Measurements from ENCODE around the gene TMEM169. TPM values are rescaled to one million over a fixed set of nuclear protein-coding genes. Genes with fewer than 3 reads are reported as not detected.
"Not testable (repeated sequence)": the region's sequence is repeated elsewhere in the genome, so short reads cannot be mapped to it uniquely, and the experiment has no call there.

Gene TMEM169
- total RNA-seq, 1 donor from 2014 or later, result 1.5 TPM

- peak; percentile 47 for ATAC-seq
These were observed 11.5 kb upstream of the TMEM169 start for GRCh38 chr2:216070195-216070594.

DNA sequence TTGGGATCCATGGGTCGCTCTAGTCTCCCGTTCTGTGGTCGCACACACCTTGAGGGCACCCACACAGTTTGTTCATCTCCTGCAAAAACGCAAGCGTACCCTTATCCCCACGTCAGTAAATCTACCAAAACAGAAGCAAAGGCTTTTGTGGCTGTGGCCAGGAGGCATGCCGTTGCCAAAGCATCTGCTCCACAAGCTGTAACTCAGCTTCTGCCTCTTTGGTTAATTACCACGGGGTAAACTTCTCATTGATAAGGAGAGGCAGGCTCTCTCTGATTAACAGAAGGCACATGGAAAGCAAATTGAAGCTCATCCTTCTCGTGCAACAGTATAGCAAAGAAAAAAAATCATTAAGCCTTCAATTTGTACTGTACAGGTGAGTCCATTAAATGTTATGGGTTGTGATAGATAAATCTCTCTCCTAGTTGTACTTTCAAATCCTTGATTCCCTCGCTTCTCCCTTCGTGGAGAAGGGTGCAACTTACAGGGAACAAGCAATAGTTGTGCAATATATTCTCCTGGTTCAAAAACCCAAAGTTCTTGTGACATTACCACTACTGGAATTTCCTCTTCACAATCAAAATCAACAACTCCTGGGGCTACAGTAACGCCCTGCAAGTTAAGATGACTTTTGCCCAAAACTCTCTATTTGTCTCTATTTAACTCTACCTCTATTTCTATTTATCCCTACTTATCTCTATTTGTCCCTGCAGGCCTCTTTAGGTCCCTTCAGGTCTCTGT is 10.4 kb upstream of the TMEM169 start:
- ATAC-seq, result peak; percentile 45
- no peak for DNase-seq (ENCODE audit: low spot score)

More at GRCh38 chr2:216070195-216070594, 11.5 kb upstream of the TMEM169 start:
- no peak for DNase-seq (ENCODE audit: low spot score)

DNA sequence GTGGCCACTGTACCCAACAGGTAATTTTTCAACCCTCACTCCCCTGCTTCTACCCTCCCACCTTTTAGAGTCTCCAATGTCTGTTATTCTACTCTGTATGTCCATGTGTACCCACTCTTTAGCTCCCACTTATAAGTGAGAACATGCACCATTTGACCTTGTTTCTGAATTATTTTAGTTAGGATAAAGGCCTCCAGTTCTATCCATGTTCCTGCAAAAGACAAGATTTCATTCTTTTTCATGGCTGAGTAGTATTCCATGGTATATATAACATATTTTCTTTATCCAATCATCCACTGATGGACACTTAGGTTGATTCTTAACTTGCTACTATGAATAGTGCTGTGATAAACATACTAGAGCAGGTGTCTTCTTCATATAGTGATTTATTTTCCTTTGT is 9.2 kb upstream of the TMEM169 start:
- no peak for ATAC-seq
- no peak for DNase-seq (ENCODE audit: low spot score)

GRCh38 chr2:216073773-216074172 is 7.9 kb upstream of the TMEM169 start:
- DNase-seq (ENCODE audit: low spot score), result no peak
- no peak for ATAC-seq

GRCh38 chr2:216074380-216074779 is 7.3 kb upstream of the TMEM169 start:
- no peak for DNase-seq (ENCODE audit: low spot score)
- ATAC-seq, result no peak

DNA sequence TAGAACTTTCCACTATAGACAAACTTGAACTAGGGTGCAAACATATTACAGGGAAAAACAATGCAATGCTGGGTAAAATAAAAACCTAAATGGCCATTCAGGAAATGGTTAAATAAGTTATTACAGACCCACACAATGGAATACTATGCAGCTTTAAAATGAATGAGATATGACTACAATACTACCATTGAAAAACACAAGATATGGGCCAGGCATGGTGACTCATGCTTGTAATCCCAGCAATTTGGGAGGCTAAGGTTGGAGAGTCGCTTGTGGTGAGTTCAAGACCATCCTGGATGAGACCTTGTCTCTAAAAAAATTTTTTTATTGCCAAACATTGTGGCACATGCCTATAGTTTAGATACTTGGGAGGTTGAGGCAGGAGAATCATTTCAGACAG is 6.9 kb upstream of the TMEM169 start:
- ATAC-seq (no peak), DNase-seq (ENCODE audit: low spot score) (no peak)

DNA sequence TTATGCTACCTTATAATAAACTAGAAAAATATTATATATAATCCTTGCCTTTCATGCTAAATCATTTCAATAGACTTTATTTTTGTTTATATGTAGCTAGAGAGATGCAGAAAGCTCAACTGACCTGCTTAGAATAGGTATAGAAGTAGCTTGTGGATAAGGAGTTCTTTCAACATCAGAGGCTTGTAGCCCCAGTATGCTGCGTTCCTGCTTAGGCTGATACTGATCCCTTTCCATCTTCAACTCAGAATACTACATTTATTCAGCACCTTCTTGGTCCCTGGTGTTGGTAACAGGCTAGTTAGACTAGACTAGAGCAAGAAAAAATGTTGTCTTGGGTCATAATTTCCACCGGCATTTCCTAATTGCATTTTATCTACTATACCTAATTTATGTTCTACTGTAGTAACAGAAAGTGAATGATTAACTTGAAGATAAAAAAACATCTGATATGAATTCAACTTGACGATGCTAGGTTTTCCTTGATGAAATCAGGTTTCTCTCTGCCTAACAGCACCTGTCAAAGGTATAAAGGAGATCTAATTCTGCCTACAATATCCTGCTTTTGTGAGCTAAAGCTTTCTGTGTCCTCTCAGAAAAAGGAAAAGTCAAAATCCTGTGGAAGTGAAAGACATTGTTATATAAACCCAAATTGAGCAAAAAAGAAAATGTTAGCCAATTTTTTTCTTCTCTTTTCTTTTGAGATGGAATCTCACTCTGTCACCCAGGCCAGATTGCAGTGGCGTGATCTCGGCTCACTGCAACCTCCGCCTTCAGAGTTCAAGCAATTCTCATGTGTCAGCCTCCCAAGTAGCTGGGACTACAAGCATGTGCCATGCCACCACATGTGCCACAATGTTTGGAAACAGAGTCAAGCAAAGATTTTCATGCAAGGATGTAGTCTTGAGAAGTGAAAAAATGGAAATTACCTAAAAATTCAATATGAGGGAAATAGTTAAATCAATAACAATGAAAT is 5.9 kb upstream of the TMEM169 start:
- ATAC-seq, result peak; percentile 12
- DNase-seq (ENCODE audit: low spot score), result no peak

- DNase-seq (ENCODE audit: low spot score) (no peak), ATAC-seq (peak; percentile 15)
These were observed 2.9 kb upstream of the TMEM169 start for GRCh38 chr2:216078776-216079175.

DNA sequence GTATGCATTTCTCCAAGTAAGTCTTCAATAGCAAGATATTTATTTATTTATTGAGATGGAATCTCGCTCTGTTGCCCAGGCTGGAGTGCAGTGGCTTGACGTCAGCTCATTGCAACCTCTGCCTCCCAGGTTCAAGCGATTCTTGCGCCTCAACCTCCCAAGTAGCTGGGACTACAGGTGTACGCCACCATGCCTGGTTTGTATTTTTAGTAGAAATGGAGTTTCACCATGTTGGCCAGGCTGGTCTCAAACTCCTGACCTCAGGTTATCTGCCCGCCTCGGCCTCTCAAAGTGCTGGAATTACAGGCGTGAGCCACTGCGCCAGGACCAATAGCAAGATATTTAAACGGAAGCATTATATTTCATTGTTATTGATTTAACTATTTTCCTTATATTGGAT is 1.7 kb upstream of the TMEM169 start:
- ATAC-seq, result not testable (repeated sequence)
- DNase-seq (ENCODE audit: low spot score), result peak; percentile 54

GRCh38 chr2:216081012-216081411 is 707 bp upstream of the TMEM169 start:
- ATAC-seq (no peak), DNase-seq (ENCODE audit: low spot score) (no peak)

DNA sequence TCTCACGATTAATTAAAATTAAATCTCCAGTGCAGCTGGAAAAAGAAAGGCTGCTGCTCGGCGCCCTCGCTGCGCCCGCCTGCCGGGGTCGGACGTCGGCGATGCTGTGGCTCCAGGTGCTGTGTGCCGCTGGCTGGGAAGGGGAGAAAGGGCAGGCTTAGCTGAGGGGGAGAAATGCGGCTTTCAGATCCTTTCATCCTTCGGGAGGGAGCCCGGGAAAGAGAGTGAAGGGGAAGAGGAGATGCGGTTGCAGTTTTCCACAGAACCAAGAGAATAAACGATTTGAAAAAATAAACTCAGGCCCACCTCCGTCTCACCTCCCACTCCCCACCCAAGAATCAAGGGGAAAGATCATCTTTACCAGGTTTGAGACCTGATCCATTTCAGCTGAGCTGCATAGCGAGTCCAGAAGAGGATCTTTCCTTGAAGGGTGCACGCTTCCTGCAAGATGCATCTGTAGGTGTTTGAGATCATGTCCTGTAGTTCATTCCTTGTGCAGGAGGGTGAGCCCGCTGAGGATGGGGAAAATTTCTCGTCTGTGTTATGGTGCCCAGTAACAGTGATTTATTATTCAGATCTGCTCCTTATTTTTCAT is 495 bp downstream of the TMEM169 start:
- peak; percentile 10 for ATAC-seq

DNA sequence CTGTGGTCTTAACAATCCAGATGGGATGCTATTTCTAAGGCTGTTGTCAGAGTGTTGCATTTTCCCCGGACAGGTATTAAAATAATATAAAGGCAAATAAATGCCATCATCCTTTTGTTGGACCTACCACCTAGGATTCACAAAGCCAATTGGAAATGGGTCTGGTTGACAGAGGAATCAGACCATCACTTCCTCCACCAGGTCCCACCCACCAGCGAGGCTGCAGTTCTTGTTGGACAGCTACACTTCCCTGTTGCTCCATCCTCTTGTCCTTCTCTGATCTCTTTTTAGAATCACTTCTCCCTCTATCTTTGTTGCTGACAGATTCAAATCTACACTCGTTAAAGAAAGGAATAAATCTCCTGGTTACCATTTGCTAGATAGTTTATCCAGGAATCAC is 1.1 kb downstream of the TMEM169 start:
- no peak for ATAC-seq

More for the DNA sequence above, 495 bp downstream of the TMEM169 start:
- DNase-seq (ENCODE audit: low spot score), result no peak

DNA sequence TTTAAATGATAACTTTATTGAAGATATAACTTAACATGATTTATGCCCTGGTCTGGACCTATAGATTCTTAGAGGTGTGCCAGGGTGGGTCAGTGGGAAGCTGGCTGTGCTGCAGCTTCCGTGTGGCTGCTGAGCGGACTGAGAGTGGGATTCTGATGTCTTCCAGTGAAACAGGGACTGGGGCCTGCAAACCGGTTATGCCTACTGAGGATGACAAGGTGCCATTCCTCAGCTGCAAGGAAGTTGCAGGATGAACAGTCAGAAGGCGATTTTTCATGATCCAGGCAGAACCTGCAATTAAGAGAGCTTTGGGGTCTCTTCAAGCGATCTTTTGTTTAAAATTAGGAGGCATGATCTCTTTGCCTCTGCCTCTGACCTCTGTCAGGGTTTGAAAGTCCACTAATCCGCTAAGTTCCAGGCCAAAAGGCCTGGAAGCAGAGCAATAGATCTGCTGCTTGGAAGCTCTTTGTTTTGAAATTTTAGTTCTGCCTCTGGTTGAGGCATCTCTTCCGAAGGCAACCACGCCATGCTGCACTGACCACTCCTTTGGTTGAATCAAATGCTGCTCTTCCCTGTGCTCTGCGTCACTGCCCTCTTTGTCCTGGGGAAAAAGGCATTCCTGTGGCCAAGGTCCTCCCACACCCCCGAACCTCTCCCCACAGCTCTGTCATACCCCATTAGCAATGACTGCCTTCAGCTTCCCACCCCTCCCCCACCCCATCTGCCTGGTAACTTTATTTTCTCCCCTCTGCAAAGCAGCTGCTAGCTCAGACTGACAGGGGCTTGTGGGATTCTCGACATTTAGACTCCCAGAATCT is 2.0 kb downstream of the TMEM169 start:
- ATAC-seq (peak; percentile 26), DNase-seq (ENCODE audit: low spot score) (no peak)

More for the DNA sequence above, 1.1 kb downstream of the TMEM169 start:
- no peak for DNase-seq (ENCODE audit: low spot score)

GRCh38 chr2:216084547-216084946 is 2.8 kb downstream of the TMEM169 start:
- ATAC-seq (no peak), DNase-seq (ENCODE audit: low spot score) (no peak)

DNA sequence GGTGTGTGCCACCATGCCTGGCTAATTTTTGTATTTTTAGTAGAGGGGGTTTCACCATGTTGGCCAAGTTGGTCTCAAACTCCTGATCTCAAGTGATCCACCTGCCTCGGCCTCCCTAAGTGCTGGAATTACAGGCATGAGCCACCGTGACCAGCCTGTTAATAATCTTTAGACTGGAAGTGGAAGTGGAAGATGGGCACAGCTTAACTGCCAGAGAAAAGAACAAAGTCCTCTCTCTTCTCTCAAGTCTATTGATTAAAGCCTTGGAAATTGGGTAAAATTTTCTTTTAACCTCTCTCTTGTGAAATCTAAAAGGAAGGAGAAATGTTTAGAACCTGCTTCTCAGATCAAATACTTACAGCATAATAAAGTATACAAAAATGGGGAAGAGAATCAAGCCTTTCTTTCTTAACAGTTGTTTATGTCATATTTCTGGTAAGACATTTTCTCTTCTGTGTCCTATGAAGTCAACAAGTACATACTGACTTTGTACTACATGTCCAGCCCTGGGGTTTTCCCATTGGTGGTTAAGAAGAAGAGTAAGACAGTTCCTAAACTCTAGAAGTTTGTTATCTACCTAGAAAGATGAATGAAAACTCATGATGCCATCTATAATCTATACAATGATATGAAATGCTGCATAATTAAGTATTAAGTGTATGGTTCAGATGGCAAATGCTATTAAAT is 4.6 kb downstream of the TMEM169 start:
- no peak for ATAC-seq
- no peak for DNase-seq (ENCODE audit: low spot score)

DNA sequence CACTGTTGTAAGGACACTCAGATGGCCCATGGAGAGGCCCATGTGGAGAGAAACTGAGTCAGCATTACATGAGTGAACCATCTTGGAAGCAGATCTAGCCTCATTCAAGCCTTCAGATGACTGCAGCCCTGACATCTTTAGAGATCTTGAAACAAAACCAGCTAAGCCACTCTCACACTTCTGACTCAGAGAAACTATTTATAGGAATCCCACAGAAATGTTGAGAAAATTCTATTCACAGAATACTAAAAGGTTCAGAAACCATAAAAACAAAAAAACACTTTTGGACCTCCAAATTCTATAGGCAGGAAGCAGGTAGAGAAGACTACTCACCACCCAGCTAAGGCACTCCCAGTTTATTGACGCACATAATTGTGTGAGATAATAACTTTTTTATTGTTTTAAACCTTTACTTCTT is 8.7 kb downstream of the TMEM169 start:
- DNase-seq (ENCODE audit: low spot score) (no peak), ATAC-seq (no peak)

- DNase-seq (ENCODE audit: low spot score) (no peak), ATAC-seq (no peak)
These were observed 10.9 kb downstream of the TMEM169 start for GRCh38 chr2:216092646-216093045.

GRCh38 chr2:216094701-216095100 is 13.0 kb downstream of the TMEM169 start:
- ATAC-seq (no peak), DNase-seq (ENCODE audit: low spot score) (no peak)

DNA sequence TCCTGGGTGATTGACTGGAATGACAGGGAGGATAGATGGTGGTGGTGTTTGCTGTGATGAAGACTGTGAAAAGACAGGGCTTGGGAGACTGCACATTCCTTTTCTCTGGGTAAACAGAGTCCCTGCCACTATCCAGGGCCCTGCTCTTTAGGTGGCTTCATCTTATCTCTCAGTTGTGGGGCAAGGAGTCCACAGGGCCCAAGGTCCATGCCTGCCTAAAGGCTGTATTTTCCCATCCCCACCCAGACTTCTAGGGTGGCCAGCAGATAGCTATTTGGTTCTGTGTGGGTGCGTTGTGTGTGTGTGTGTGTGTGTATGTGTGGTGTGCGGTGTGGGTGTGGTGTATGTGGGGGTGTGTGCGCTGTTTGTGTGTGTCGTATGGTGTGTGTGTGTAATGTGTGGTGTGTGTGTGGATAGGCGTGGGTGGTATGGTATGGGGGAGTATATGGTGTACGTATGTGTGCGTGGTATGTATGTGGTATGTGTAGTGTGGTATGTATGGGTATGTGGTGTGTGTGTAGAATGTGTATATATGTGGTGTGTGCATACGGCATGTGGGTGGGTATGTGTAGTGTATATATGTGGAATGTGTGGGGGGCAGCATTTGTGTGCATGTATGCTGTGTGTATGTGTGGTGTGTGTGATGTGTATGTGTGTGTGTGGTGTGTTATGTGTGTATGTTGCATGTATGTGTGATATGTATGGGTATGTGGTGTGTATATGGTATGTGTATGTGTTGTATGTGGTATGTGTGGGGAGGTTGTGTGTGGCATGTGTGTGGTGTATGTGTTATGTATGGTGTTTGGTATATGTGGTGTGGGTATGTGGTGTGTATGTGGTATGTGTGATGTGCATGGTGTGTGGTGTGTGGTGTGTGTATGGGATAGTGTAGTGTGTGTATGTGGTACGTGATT is 17.0 kb downstream of the TMEM169 start:
- no peak for DNase-seq (ENCODE audit: low spot score)
- ATAC-seq, result peak; percentile 15
